Fibroblast of mammary gland (primary cell): Measurements from ENCODE around the gene NEK9.
"Not testable (repeated sequence)": the region's sequence is repeated elsewhere in the genome, so short reads cannot be mapped to it uniquely, and the experiment has no call there.

Experiments
- DNase-seq: peaks from one replicate; pipeline ENCODE4 v3.0.0-alpha.2; 2010; ENCODE audit warnings: low read depth
- H3K4me3 ChIP-seq: 2 replicates; pipeline ENCODE4 v1.5.1; 2011; ENCODE audit warnings: low read depth, mild to moderate bottlenecking, low read length, moderate library complexity; ENCODE audit not compliant: control insufficient read depth
- TF ChIP-seq, protein P1 (sequence below): conservative IDR thresholded peaks from 2 replicates; pipeline ENCODE4 v1.5.1; 2011; ENCODE audit warnings: low read depth, low read length, inconsistent platforms; ENCODE audit not compliant: control insufficient read depth, insufficient read depth

Gene NEK9

DNA sequence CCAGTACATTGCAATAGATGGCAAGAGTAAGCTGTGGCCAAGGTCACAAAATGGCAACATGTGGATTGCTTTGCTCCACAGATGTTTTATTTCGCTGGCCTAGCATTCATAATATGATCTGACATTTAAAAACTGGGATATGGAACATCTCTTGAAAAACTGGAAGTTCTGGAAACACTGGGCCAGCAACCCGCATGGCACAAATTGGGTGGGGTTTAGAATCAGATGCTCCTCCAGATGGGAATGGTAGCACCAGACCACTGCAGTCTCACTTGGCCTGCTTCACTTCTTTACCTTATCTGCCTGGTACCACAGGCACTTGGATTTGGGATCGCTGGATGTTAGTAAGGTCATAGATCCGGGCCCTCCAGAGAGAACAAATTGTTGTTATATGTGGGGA, 47.3 kb downstream of the NEK9 start:
- DNase-seq = no peak

DNA sequence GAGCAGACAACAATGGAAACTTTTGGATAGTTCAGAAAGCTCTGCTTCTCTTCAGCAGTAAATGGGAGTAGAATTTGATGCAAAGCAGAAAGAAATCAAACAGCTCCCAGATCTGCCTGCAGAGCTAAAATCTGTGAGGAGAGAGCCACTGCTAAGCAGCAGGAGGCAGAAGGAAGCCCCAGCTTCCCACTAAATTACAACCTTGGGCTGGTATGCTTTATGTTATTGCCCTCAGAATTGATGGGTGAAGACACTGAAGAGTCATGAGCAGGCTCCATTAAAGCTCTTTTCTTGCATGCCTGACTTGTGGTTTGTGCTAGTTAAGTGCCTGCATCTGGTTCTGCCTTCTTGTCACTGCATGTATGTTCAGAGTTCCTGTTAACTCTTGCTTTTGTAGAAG, 49.1 kb downstream of the NEK9 start:
- no peak for DNase-seq
- no peak overlapping the region for H3K4me3 ChIP-seq
- TF ChIP-seq, protein P1, sequence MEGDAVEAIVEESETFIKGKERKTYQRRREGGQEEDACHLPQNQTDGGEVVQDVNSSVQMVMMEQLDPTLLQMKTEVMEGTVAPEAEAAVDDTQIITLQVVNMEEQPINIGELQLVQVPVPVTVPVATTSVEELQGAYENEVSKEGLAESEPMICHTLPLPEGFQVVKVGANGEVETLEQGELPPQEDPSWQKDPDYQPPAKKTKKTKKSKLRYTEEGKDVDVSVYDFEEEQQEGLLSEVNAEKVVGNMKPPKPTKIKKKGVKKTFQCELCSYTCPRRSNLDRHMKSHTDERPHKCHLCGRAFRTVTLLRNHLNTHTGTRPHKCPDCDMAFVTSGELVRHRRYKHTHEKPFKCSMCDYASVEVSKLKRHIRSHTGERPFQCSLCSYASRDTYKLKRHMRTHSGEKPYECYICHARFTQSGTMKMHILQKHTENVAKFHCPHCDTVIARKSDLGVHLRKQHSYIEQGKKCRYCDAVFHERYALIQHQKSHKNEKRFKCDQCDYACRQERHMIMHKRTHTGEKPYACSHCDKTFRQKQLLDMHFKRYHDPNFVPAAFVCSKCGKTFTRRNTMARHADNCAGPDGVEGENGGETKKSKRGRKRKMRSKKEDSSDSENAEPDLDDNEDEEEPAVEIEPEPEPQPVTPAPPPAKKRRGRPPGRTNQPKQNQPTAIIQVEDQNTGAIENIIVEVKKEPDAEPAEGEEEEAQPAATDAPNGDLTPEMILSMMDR = no peak

More for the DNA sequence above, 47.3 kb downstream of the NEK9 start:
- H3K4me3 ChIP-seq = no peak overlapping the region
- TF ChIP-seq, protein P1 = no peak

DNA sequence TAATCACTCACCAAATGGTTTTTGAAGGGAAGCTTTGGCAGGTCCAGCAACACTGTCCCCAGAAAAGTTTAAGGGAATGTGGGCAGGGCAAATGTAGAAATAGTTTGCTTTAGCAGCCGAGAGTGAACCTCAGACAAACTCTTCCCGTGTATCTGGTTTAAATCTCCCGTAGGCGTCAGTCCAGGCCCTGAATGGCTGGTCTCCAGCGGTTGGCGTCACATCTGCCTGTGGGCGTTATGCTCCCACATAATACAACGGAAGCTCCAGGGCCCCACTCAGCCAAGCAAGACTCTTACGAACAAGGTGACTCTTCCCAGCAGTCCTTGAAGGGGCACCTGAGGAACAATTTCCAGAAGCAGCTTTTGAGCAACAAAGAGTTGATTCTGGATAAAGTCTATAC, 56.5 kb downstream of the NEK9 start:
- peak; percentile 78 for DNase-seq
- TF ChIP-seq, protein P1 = no peak
- H3K4me3 ChIP-seq = no peak overlapping the region

DNA sequence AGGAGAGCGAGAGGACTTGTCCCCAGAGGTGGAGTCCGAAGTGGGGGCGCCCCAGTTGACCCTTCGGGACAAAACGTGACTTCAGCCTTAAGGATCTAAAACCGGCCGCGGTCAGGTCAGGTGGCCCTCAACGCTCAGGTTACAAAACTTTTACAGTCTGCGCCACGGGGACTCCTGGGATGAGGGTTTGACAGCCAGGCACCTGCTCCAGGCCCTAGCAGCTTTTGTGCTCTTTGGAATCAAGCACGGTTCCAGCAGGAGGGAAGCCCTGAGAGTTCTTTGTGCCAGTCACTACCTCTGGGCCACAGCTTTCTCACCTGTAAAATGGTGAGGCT, 57.1 kb downstream of the NEK9 start:
- H3K4me3 ChIP-seq = peak overlapping the region; percentile 43
- DNase-seq = no peak
- TF ChIP-seq, protein P1 = no peak

DNA sequence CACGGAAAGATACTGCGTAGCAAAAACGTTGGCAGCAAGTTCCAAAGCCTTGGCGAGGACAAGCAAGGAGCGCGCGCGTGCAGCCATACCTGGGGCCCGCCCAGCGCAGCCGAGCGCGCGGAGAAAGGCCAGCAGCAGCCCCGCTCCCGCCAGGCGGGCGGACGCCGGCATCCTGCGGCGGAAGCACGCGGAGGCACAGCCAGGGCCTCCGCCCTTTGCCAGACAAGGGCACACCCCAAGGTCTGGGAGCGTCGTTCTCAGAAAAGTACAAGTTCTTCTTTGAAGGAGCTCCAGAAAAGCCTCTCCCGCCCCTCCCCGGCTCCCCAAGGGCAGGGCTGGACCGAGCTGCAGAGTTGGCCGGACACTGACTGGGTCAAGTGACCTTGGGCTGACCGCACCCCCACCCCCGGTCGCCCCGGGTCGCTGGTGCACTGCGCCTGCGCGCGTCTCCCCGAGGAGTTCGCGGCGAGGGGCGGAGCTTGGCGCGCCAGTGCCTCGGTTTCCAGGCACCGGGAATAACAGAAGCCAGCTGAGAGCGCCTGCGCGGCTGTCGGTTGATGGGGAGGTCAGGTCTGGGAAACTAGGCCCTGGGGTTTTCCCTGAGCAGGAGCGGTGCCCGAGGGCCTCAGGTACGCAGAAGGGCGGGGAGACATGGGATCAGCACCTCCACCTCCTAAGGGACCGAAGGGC, 57.6 kb downstream of the NEK9 start, which contains the start of gene ZC2HC1C:
TSS of gene ZC2HC1C (plus strand) at position 521 of the 690 bp plus-strand sequence. CDS start 933 bp downstream, outside the sequence.
- H3K4me3 ChIP-seq = peak within 1 kb of the TSS; percentile 43
- peak; percentile 87 for DNase-seq
- TF ChIP-seq, protein P1 = no peak

DNA sequence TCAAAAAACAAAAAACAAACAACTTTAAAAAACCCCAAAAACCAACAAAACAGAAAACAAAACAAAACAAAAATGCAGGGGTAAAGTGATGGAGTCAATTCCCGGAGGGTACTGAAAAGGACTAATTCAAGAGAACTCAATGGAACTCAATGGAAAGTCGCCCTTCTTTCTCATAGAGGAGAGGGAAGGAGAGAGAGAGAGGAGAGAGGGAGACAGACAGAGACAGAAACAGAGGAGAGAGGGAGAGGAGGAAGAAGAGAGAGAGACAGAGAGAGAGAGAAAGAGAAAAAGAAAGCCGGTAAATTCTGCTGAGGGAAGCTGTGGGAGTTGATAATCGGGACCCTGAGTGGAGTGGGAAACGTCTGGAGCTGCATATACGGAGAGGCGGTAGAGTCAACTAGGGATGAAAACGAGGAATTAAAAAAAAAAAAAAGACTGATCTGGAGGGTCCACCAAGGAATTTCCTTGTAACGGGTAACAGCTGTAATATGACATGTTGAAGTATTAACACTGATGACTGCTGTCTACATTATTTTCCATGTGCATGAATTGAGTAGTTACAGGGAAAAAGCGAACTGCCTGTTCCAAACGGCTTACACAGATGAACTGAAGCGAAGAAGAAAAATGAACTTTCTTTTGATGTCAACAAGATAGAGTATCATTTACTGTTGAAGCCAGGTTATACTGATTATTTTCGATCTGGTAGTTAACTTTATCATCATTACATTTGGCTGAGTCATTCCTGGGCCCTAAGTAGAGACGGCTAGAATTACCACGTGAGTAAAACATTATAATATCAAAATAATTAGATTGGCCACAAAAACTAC, 58.3 kb downstream of the NEK9 start:
- H3K4me3 ChIP-seq = peak overlapping the region; percentile 43
- DNase-seq = peak; percentile 73
- TF ChIP-seq, protein P1 = no peak

DNA sequence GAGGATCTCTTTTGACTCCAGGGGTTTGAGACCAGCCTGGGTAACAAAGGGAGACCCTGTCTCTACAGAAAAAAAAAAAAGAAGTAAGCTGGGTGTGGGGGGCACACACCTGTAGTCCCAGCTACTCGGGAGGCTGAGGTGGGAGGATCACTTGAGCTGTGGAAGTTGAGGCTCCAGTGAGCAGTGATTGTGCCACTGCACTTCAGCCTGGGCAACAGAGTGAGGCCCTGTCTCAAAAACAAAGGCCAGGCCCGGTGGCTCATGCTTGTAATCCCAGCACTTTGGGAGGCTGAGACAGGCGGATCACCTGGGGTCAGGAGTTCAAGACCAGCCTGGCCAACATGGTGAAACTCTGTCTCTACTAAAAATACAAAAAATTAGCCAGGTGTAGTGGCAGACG, 59.1 kb downstream of the NEK9 start:
- not testable (repeated sequence) for H3K4me3 ChIP-seq

More for the DNA sequence above, 59.1 kb downstream of the NEK9 start:
- DNase-seq = not testable (repeated sequence)
